HepG2 (cell line): Measurements from ENCODE around the gene RRP36. TPM values are rescaled to one million over a fixed set of nuclear protein-coding genes. Genes with fewer than 3 reads are reported as not detected.

Source experiments
- ADNP ChIP-seq: sonication (generic); formaldehyde crosslinking; IDR thresholded peaks from 2 replicates; pipeline ENCODE4 v1.4.0; 2020; ENCODE audit warnings: missing genetic modification reagents
- ATF7-NPFF ChIP-seq: sonication (generic); formaldehyde crosslinking; IDR thresholded peaks from 2 replicates; pipeline ENCODE4 v1.8.1; 2023; ENCODE audit warnings: mild to moderate bottlenecking, low read depth, missing genetic modification reagents, moderate library complexity
- CEBPG ChIP-seq: IDR thresholded peaks from 2 replicates; pipeline ENCODE4 v1.6.1; 2016
- E2F2 ChIP-seq: sonication (generic); formaldehyde crosslinking; IDR thresholded peaks from 2 replicates; pipeline ENCODE4 v1.4.0; 2020; ENCODE audit warnings: missing genetic modification reagents, borderline replicate concordance
- FOSL2 ChIP-seq: sonication (generic); formaldehyde crosslinking; IDR thresholded peaks from 2 replicates; pipeline ENCODE4 v1.4.0; 2020; ENCODE audit warnings: missing genetic modification reagents
- IRF1 ChIP-seq: sonication (generic); formaldehyde crosslinking; IDR thresholded peaks from 2 replicates; pipeline ENCODE4 v1.4.0; 2020; ENCODE audit warnings: low read depth, mild to moderate bottlenecking, missing genetic modification reagents
- MAFK ChIP-seq, 2 experiments: IDR thresholded peaks in 1 of 2; conservative IDR thresholded peaks in 1 of 2; 2 replicates each; pipeline ENCODE4 v1.6.1; 2011; ENCODE audit warnings: improper control_type of control experiment in 2 of 2, low read length in 2 of 2
- MLX ChIP-seq: IDR thresholded peaks from 2 replicates; pipeline ENCODE4 v1.6.1; 2016
- PHF5A ChIP-seq: IDR thresholded peaks from one replicate; pipeline ENCODE4 v1.6.1; 2018; ENCODE audit warnings: low read depth, missing genetic modification reagents; ENCODE audit not compliant: unreplicated experiment
- SCMH1 ChIP-seq: sonication (generic); formaldehyde crosslinking; IDR thresholded peaks from 2 replicates; pipeline ENCODE4 v1.9.0; 2021; ENCODE audit warnings: missing genetic modification reagents, mild to moderate bottlenecking, borderline replicate concordance
- ZFP36L2 ChIP-seq: sonication (generic); formaldehyde crosslinking; IDR thresholded peaks from 2 replicates; pipeline ENCODE4 v1.4.0; 2020; ENCODE audit warnings: missing genetic modification reagents
- ZNF12 ChIP-seq: sonication (generic); formaldehyde crosslinking; IDR thresholded peaks from 2 replicates; pipeline ENCODE4 v1.5.0; 2020; ENCODE audit warnings: missing genetic modification reagents
- ZNF576 ChIP-seq: sonication (generic); formaldehyde crosslinking; IDR thresholded peaks from 2 replicates; pipeline ENCODE4 v1.4.0; 2020; ENCODE audit warnings: mild to moderate bottlenecking, missing genetic modification reagents
- ZNF609 ChIP-seq: sonication (generic); formaldehyde crosslinking; IDR thresholded peaks from 2 replicates; pipeline ENCODE4 v1.4.0; 2020; ENCODE audit warnings: mild to moderate bottlenecking, missing genetic modification reagents, borderline replicate concordance
- ZNF644 ChIP-seq: IDR thresholded peaks from 2 replicates; pipeline ENCODE4 v1.6.1; 2016; ENCODE audit warnings: low read depth
- ZNF747 ChIP-seq: sonication (generic); formaldehyde crosslinking; IDR thresholded peaks from 2 replicates; pipeline ENCODE4 v1.8.1; 2023; ENCODE audit warnings: missing genetic modification reagents, mild to moderate bottlenecking, borderline replicate concordance
- ZSCAN12 ChIP-seq: sonication (generic); formaldehyde crosslinking; IDR thresholded peaks from 2 replicates; pipeline ENCODE4 v1.9.0; 2021; ENCODE audit warnings: mild to moderate bottlenecking, missing genetic modification reagents
- polyA plus RNA-seq, 8 experiments: library from polyadenylated mRNA; depleted of rRNA in 3 of 8; stranded (reverse) in 7 of 8; unstranded in 1 of 8; fragments of >200 nt; fragmentation: Illumina TruSeq in 4 of 8; extraction: Trizol in 4 of 8; gene quantifications; 2 replicates each; pipeline versions ENCODE4 v1.2.1 to v1.2.3, GENCODE V29; 2011 to 2016; ENCODE audit warnings: low read depth in 4 of 8, missing spikeins in 1 of 8, mixed read lengths in 1 of 8; ENCODE audit not compliant: insufficient read depth in 1 of 8
- total RNA-seq, 5 experiments: library from RNA; depleted of rRNA; stranded (reverse); fragments of >200 nt; fragmentation: Illumina TruSeq; extraction: Trizol; gene quantifications; 2 replicates each; pipeline ENCODE4 v1.2.3, GENCODE V29; 2016; ENCODE audit warnings: low read depth in 1 of 5

RRP36 gene
- total and polyA plus RNA-seq, 2 of the 13 experiments (the other 11 are each of a cell fraction or from before 2014, with no cell fraction given) = 29.5 to 144 TPM

GRCh38 chr6:43053545-43054205 lies 32.3 kb downstream of the RRP36 start, which contains the start of gene CUL7 (continued):
- TF ChIP-seq ZNF609 (CRISPR knock-in tag) (peak; percentile 76; the same call in 1 of the 2 replicates), IRF1 (CRISPR knock-in tag) (peak; percentile 68; the same call in 1 of the 2 replicates), ZNF644 (0 out of 2 replicates have a peak, but pooled peaks have one; percentile 19), PHF5A (peak; percentile 96), CEBPG (CRISPR knock-in tag) (peak; percentile 61; the same call in 1 of the 2 replicates), ZNF12 (CRISPR knock-in tag) (no peak), ZSCAN12 (CRISPR knock-in tag) (peak; percentile 66; the same call in 1 of the 2 replicates), FOSL2 (CRISPR knock-in tag) (peak; percentile 65), ATF7-NPFF (CRISPR knock-in tag) (peak; percentile 85), ZFP36L2 (no peak; the same call in 1 of the 2 replicates), MLX (peak; percentile 71), MAFK (conservative IDR thresholded peaks at IDR 0.05 in 1 of 2, IDR thresholded peaks at IDR 0.05 in 1 of 2; ENCODE audit: low read length in 2 of 2) (no peak), ADNP (no peak), SCMH1 (CRISPR knock-in tag) (no peak), ZNF576 (CRISPR knock-in tag) (peak; percentile 83; the same call in 1 of the 2 replicates), ZNF747 (CRISPR knock-in tag) (peak; percentile 99), E2F2 (CRISPR knock-in tag) (no peak)
